Activated B cell treated with CpG ODN at 0.5 μM for 24 hours (primary cell): ENCODE data around the gene BLZF1. TPM values are rescaled to one million over a fixed set of nuclear protein-coding genes. Genes with fewer than 3 reads are reported as not detected.
"Not testable (repeated sequence)": the region's sequence is repeated elsewhere in the genome, so short reads cannot be mapped to it uniquely, and the experiment has no call there.

Experiments
- ATAC-seq: fragments of 200-7000 bp; cut with Tn5 transposase; one replicate; pipeline ENCODE4 v1.10.0; 2021; ENCODE audit warnings: low read depth, mild to moderate bottlenecking, moderate library complexity
- CTCF ChIA-PET: fragments of 350-600 bp; sonication (Branson Sonifier 250); formaldehyde crosslinking; loops from one replicate; lab custom pipeline; 2021; ENCODE audit warnings: antibody characterized with exemption; lab: Charles Lee
- POLR2A ChIA-PET: fragments of 350-600 bp; sonication (Branson Sonifier 250); formaldehyde crosslinking; loops from one replicate; lab custom pipeline; 2021; ENCODE audit warnings: antibody characterized with exemption; lab: Charles Lee
- DNase-seq: peaks from one replicate; pipeline ENCODE4 v3.0.0; 2022
- H3K27ac Mint-ChIP-seq: one replicate; pipeline ENCODE4 v1.8.0; 2020; ENCODE audit warnings: mixed read lengths
- H3K27me3 Mint-ChIP-seq: one replicate; pipeline ENCODE4 v1.8.0; 2021; ENCODE audit warnings: mixed read lengths
- H3K36me3 Mint-ChIP-seq: one replicate; pipeline ENCODE4 v1.8.0; 2021; ENCODE audit warnings: low read depth, mixed read lengths
- H3K4me1 Mint-ChIP-seq: one replicate; pipeline ENCODE4 v1.8.0; 2021; ENCODE audit warnings: mixed read lengths
- H3K4me3 Mint-ChIP-seq: one replicate; pipeline ENCODE4 v1.8.0; 2020; ENCODE audit warnings: mild to moderate bottlenecking, mixed read lengths
- H3K9me3 Mint-ChIP-seq: one replicate; pipeline ENCODE4 v1.8.0; 2020; ENCODE audit warnings: mixed read lengths
- intact Hi-C: fragments of 100-400 bp; cut with micrococcal nuclease; formaldehyde crosslinking; loops from one replicate; pipeline ENCODE4 v1.15.1; 2024
- total RNA-seq: library from RNA; stranded (reverse); gene quantifications from 2 replicates; pipeline ENCODE4 v1.2.3, GENCODE V29; 2022
- TF ChIP-seq, protein P1 (sequence below): fragments of 200-600 bp; IDR thresholded peaks from one replicate; pipeline ENCODE4 v1.8.0; 2022; ENCODE audit warnings: antibody characterized with exemption, mild to moderate bottlenecking

BLZF1 gene
- total RNA-seq, 1 donor from 2014 or later = 14.3 TPM

DNA sequence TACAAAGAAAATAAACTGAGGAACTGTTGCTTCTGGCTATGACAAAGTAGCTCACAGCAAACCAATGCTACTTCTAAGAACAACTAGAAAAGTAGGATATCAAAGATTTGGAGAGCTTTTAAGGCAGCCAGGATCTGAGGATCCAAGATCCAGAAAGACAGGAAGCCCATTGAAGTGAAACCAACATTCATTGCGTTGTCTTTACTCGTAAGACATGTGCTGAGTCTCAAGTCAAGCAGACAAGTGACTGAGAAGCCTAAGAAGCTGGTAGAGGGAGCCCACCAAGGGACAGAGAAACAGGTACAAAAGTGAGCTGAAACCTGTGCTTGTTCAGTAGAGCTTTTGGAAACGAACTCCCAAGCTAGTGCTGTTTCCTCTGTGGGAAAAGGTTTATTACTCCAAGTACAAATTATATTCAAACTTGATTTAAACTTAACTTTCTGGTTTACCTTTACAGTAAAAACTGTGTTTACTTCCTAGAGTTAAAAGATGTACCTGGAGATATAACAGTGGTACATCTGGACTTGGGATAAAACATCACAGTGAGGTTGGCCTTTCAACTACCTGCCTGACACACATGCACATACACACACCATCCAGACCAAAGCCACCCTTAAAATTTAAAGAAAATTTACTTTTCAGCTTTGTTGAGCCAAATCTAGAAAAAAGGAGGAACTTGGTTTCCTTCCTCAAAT is 41.6 kb upstream of the BLZF1 start:
- no peak overlapping the region for H3K4me3 Mint-ChIP-seq
- DNase-seq (no peak), ATAC-seq (no peak)
- peaks cover 21% of the 10 kb centered on the region for H3K36me3 Mint-ChIP-seq
- intact Hi-C loops = no loop called here
- H3K27ac Mint-ChIP-seq = no peak overlapping the region
- TF ChIP-seq, protein P1, sequence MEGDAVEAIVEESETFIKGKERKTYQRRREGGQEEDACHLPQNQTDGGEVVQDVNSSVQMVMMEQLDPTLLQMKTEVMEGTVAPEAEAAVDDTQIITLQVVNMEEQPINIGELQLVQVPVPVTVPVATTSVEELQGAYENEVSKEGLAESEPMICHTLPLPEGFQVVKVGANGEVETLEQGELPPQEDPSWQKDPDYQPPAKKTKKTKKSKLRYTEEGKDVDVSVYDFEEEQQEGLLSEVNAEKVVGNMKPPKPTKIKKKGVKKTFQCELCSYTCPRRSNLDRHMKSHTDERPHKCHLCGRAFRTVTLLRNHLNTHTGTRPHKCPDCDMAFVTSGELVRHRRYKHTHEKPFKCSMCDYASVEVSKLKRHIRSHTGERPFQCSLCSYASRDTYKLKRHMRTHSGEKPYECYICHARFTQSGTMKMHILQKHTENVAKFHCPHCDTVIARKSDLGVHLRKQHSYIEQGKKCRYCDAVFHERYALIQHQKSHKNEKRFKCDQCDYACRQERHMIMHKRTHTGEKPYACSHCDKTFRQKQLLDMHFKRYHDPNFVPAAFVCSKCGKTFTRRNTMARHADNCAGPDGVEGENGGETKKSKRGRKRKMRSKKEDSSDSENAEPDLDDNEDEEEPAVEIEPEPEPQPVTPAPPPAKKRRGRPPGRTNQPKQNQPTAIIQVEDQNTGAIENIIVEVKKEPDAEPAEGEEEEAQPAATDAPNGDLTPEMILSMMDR = no peak
- peaks cover 17% of the 10 kb centered on the region for H3K4me1 Mint-ChIP-seq
- H3K27me3 Mint-ChIP-seq = no peaks in the 10 kb centered on the region
- POLR2A ChIA-PET = no interaction called here
- H3K9me3 Mint-ChIP-seq = peaks cover 18% of the 10 kb centered on the region
- CTCF ChIA-PET = interaction anchor here (0.9 to 1.7 kb wide), 2 partner anchors 22 to 984 kb away, joined by 3 to 8 read pairs; no protein-coding TSS in a partner anchor

DNA sequence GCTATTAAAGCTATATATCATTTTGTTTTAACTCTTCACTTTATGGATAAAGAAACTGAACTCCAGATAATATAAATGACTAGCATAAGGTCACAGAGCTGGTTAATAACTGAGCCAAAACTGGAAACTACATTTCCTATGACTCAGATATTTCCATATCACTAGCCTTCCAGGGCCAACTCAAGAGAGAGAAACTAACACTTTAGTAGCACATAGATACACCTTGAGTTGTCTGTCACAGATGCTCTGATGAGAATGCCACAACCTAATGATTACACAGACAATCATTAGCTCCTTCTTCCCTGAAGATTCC is 41.1 kb upstream of the BLZF1 start:
- ChIA-PET POLR2A (no interaction called here), CTCF (interaction anchor here (0.9 to 1.7 kb wide), 2 partner anchors 22 to 984 kb away, joined by 3 to 8 read pairs; no protein-coding TSS in a partner anchor)
- TF ChIP-seq, protein P1 = no peak
- Mint-ChIP-seq H3K27me3 (no peaks in the 10 kb centered on the region), H3K9me3 (peaks cover 18% of the 10 kb centered on the region), H3K27ac (no peak overlapping the region), H3K4me1 (peaks cover 17% of the 10 kb centered on the region), H3K4me3 (no peak overlapping the region), H3K36me3 (peaks cover 21% of the 10 kb centered on the region)
- intact Hi-C loops = no loop called here
- DNase-seq = no peak
- peak; percentile 50 for ATAC-seq

DNA sequence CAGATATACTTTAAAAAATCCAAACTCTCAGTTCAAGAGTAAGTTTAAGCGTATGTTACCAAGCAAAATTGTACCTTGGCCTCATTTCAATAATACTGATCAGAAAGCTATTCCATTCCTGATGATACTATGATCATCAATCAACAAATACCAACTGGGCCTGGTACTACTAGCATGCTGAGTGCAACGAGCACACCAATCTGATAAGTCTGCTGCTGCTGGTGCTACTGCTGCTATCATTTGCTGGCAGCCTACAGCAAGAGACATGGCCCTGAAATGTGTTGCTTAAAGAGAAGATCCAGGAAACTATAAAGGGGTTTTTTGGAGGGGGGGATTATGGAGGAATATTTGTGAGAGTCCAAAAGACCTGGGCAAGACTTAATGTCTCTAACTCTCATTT is 40.1 kb upstream of the BLZF1 start:
- TF ChIP-seq, protein P1 = no peak
- H3K4me1 Mint-ChIP-seq = peaks cover 17% of the 10 kb centered on the region
- no peak overlapping the region for H3K27ac Mint-ChIP-seq
- CTCF ChIA-PET = no interaction called here
- peaks cover 21% of the 10 kb centered on the region for H3K36me3 Mint-ChIP-seq
- ATAC-seq (no peak), DNase-seq (no peak)
- no peak overlapping the region for H3K4me3 Mint-ChIP-seq
- intact Hi-C loops = no loop called here
- H3K27me3 Mint-ChIP-seq = no peaks in the 10 kb centered on the region
- POLR2A ChIA-PET = no interaction called here
- peaks cover 21% of the 10 kb centered on the region for H3K9me3 Mint-ChIP-seq

DNA sequence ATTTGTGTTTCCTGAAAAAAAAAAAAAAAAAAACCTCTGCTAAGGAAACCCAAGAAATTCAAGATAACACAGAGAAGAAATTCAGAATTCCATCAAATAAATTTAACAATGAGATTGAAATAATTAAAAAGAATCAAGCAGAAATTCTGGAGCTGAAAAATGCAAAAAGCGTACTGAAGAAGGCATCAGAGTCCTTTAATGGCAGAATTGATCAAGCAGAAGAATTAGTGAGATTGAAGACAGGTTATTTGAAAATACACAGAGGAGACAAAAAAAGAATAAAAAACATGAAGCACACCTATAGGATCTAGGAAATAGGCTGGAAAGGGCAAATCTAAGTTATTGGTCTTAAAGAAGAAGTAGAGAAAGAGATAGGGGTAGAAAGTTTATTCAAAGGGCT is 38.6 kb upstream of the BLZF1 start:
- Mint-ChIP-seq H3K27ac (no peak overlapping the region), H3K4me1 (peaks cover 19% of the 10 kb centered on the region), H3K36me3 (peaks cover 16% of the 10 kb centered on the region), H3K4me3 (no peak overlapping the region), H3K27me3 (no peaks in the 10 kb centered on the region), H3K9me3 (peaks cover 21% of the 10 kb centered on the region)
- CTCF ChIA-PET = no interaction called here
- TF ChIP-seq, protein P1 = no peak
- no peak for ATAC-seq
- POLR2A ChIA-PET = no interaction called here
- intact Hi-C loops = no loop called here
- DNase-seq = no peak

DNA sequence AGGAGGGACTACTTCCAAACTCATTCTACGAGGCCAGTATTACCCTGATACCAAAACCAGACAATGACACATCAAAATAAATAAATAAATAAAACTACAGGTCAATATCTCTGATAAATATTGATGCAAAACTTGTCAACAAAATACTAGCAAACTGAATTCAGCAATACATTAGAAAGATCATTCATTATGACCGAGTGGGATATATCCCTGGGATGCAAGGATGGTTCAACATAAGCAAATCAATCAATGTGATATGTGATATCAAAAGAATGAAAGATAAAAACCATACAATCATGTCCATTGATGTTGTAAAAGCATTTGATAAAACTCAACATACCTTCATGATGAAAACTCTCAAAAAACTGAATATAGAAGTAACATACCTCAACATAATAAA is 37.1 kb upstream of the BLZF1 start:
- H3K9me3 Mint-ChIP-seq = peaks cover 27% of the 10 kb centered on the region
- H3K4me3 Mint-ChIP-seq = no peak overlapping the region
- ATAC-seq (no peak), DNase-seq (no peak)
- H3K36me3 Mint-ChIP-seq = peaks cover 27% of the 10 kb centered on the region
- H3K4me1 Mint-ChIP-seq = peaks cover 19% of the 10 kb centered on the region
- ChIA-PET CTCF (no interaction called here), POLR2A (no interaction called here)
- no peaks in the 10 kb centered on the region for H3K27me3 Mint-ChIP-seq
- TF ChIP-seq, protein P1 = no peak
- no peak overlapping the region for H3K27ac Mint-ChIP-seq
- intact Hi-C loops = no loop called here

DNA sequence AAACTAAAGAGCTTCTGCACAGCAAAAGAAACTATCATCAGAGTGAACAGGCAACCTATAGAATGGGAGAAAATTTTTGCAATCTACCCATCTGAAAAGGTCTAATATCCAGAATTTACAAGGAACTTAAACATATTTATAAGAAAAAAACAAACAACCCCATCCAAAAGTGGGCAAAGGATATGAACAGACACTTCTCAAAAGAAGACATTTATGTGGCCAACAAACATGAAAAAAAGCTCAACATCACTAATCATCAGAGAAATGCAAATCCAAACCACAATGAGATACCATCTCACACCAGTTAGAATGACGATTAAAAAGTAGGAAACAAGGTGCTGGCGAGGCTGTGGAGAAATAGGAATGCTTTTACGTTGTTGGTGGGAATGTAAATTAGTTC is 33.3 kb upstream of the BLZF1 start:
- H3K4me3 Mint-ChIP-seq, intact Hi-C loops, ATAC-seq, H3K27me3 Mint-ChIP-seq, H3K27ac Mint-ChIP-seq, CTCF ChIA-PET, POLR2A ChIA-PET, DNase-seq, H3K4me1 Mint-ChIP-seq: not testable (repeated sequence)
- Mint-ChIP-seq H3K9me3 (peaks cover 19% of the 10 kb centered on the region), H3K36me3 (peaks cover 24% of the 10 kb centered on the region)

DNA sequence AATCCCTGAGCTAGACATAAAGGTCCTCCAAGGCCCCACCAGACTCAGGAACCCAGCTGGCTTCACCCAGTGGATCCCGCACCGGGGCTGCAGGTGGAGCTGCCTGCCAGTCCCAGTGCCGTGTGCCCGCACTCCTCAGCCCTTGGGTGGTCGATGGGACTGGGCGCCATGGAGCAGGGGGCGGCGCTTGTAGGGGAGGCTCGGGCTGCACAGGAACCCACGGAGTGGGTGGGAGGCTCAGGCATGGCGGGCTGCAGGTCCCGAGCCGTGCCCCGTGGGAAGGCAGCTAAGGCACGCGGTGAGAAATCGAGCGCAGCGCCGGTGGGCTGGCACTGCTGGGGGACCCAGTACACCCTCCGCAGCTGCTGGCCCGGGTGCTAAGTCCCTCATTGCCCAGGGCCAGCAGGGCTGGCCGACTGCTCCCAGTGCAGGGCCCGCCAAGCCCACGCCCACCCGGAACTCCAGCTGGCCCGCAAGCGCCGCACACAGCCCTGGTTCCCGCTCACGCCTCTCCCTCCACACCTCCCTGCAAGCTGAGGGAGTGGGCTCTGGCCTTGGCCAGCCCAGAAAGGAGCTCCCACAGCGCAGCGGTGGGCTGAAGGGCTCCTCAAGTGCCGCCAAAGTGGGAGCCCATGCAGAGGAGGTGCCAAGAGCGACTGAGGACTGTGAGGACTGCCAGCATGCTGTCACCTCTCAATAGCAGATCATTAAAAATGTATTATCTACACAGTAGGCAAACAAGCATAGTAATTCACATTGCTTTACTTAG is 30.9 kb upstream of the BLZF1 start:
- ATAC-seq, POLR2A ChIA-PET, intact Hi-C loops, H3K27ac Mint-ChIP-seq, H3K27me3 Mint-ChIP-seq, H3K4me3 Mint-ChIP-seq, DNase-seq, CTCF ChIA-PET, H3K9me3 Mint-ChIP-seq: not testable (repeated sequence)
- peaks cover 19% of the 10 kb centered on the region for H3K4me1 Mint-ChIP-seq
- H3K36me3 Mint-ChIP-seq = peaks cover 20% of the 10 kb centered on the region
